Duodenal mucosa (tissue), 2 donors: Measurements from ENCODE around the gene SUCLG2.

Experiments
- H3K27ac ChIP-seq: one replicate; pipeline ENCODE4 v1.7.0; 2013; ENCODE audit warnings: low read depth, low read length
- H3K27me3 ChIP-seq, 2 donors: one replicate each; pipeline ENCODE4 v1.7.0; 2013; ENCODE audit warnings: low read length in 2 of 2, control low read depth in 1 of 2; ENCODE audit not compliant: insufficient read depth in 2 of 2, control insufficient read depth in 1 of 2
- H3K36me3 ChIP-seq, 2 donors: one replicate each; pipeline ENCODE4 v1.7.0; 2013; ENCODE audit warnings: low read length in 2 of 2, control low read depth in 1 of 2; ENCODE audit not compliant: insufficient read depth in 2 of 2, control insufficient read depth in 1 of 2
- H3K4me1 ChIP-seq, 2 donors: one replicate each; pipeline ENCODE4 v1.7.0; 2013; ENCODE audit warnings: low read length in 2 of 2, control low read depth in 1 of 2; ENCODE audit not compliant: insufficient read depth in 2 of 2, control insufficient read depth in 1 of 2
- H3K4me3 ChIP-seq, 2 donors: one replicate each; pipeline ENCODE4 v1.7.0; 2013; ENCODE audit warnings: low read length in 2 of 2, low read depth in 1 of 2
- H3K9ac ChIP-seq, 2 donors: one replicate each; pipeline ENCODE4 v1.7.0; 2013; ENCODE audit warnings: low read length in 2 of 2, low read depth in 1 of 2
- H3K9me3 ChIP-seq, 2 donors: one replicate each; pipeline ENCODE4 v1.7.0; 2013; ENCODE audit warnings: low read length in 2 of 2, control low read depth in 1 of 2; ENCODE audit not compliant: control insufficient read depth in 1 of 2

SUCLG2 gene

DNA sequence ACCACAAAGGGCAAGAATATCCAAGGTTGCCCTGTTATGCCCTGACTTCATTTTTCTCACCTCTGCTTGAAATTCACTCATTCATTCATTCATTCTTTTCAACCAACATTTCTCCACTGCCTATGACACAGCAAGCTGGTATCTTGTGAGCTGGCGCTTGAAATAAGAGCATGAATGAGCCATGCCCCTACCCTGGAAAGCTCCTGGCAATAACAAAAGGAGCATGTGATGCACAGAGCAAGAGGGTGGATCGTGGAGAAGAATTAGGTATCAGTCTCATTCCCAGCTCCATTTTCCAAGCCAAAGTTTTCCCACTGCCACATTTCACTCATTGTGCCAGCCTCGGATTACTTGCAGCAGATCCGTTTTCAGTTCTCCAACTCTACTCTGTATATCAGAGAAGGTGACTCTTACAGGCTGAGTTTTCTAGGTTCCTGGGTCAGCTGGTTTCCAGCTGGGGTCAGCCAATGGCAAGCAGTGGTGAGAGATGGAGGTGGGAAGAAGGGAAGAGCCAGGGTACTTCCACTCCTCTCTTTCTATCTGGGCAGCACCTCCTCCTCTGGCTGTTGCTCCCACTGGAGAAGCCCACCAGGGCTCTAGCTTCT lies 144.8 kb downstream of the SUCLG2 start:
- H3K9ac ChIP-seq, result no peak overlapping the region
- H3K27me3 ChIP-seq, result no peaks in the 10 kb centered on the region
- peaks cover 0 to 33% of the 10 kb centered on the region in 2 donors for H3K36me3 ChIP-seq
- no peak overlapping the region for H3K27ac ChIP-seq
- no peaks in the 10 kb centered on the region for H3K4me1 ChIP-seq
- no peaks in the 10 kb centered on the region for H3K9me3 ChIP-seq
- no peak overlapping the region for H3K4me3 ChIP-seq

DNA sequence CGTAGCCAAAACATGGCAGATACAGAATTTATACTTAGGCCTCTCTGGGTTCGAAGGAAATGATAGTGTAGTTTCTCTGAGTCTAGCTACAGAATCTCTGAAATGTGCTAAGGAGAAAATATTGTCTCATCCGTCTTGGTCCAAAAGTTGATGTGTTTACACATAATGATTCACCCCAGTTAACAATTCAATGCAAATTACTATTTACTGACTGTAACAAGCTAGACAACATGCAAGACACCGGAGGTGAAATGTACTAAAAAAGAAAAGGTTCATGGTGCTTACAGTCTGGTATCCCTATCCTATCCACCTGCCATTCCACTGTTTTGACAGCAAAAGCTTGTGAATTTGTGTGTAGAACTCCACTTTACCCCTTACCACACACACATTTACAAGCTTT lies 146.8 kb downstream of the SUCLG2 start:
- Histone ChIP-seq H3K4me1 (no peaks in the 10 kb centered on the region), H3K9me3 (no peaks in the 10 kb centered on the region), H3K36me3 (peaks cover 0 to 26% of the 10 kb centered on the region in 2 donors), H3K27ac (no peak overlapping the region), H3K27me3 (no peaks in the 10 kb centered on the region), H3K4me3 (no peak overlapping the region), H3K9ac (no peak overlapping the region)

DNA sequence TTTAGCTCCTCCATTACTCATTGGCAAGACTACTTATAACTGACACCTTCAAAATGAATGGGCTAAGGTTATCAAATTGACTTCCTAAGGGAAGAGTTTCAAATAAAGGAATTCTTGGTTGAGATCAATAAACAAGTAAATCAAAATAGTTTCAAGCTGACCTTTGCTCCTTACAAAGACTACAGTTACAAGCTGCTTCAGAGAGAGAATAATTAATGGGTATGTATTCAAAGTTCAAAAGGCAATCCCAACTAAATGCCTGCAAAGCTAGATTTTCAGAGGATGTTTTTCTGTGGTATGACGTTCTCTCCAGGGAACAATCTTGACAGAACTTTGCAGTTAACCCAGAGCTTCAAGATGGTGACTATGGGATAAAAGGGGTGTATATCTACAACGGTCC lies 153.7 kb downstream of the SUCLG2 start:
- peaks cover 0 to 8% of the 10 kb centered on the region in 2 donors for H3K36me3 ChIP-seq
- no peaks in the 10 kb centered on the region for H3K9me3 ChIP-seq
- no peak overlapping the region for H3K9ac ChIP-seq
- no peak overlapping the region for H3K27ac ChIP-seq
- no peak overlapping the region for H3K4me3 ChIP-seq
- peaks cover 0 to 10% of the 10 kb centered on the region in 2 donors for H3K4me1 ChIP-seq
- no peaks in the 10 kb centered on the region for H3K27me3 ChIP-seq

DNA sequence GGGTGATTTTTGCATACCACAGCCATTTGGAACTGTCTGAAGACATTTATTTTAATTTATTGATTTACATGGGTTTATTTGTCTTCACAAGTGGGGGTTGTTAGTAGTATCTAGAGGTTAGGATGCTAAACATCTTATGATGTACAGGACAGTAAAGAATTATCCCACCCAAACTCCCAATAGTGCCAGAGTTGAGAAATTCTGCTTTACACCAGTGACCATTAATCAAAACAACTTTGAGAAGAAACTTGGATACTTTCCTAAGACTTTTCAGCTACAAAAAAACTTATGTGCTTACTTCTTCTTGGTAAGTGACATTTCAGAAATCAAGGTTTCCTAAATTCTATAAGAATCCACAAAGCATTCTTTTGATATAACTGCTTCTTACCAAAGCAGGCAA lies 156.7 kb downstream of the SUCLG2 start:
- Histone ChIP-seq H3K9ac (no peak overlapping the region), H3K9me3 (no peaks in the 10 kb centered on the region), H3K36me3 (peaks cover 5 to 11% of the 10 kb centered on the region in 2 donors), H3K27ac (no peak overlapping the region), H3K27me3 (no peaks in the 10 kb centered on the region), H3K4me1 (peaks cover 0 to 10% of the 10 kb centered on the region in 2 donors), H3K4me3 (no peak overlapping the region)

DNA sequence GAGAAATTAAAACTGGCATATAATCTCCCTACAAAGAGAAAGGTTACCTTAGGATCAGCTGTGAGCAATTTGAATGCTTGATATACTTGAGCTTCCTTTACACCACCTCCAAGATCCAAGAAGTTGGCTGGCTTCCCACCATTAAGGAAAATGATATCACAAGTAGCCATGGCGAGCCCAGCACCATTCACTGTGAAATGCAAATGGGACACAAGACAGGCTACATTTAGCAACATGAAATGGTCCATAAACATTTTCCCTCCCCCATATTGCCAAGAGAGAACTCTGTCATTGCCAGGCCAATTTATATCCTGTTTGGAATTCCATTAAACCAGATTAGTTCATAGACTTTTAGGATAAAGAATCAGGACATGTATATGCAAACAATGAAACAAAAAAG lies 158.7 kb downstream of the SUCLG2 start:
- H3K9me3 ChIP-seq, result no peaks in the 10 kb centered on the region
- H3K4me1 ChIP-seq, result peaks cover 0 to 1% of the 10 kb centered on the region in 2 donors
- no peak overlapping the region for H3K4me3 ChIP-seq
- H3K9ac ChIP-seq, result no peak overlapping the region
- no peaks in the 10 kb centered on the region for H3K27me3 ChIP-seq
- peaks cover 5 to 17% of the 10 kb centered on the region in 2 donors for H3K36me3 ChIP-seq
- H3K27ac ChIP-seq, result no peak overlapping the region

DNA sequence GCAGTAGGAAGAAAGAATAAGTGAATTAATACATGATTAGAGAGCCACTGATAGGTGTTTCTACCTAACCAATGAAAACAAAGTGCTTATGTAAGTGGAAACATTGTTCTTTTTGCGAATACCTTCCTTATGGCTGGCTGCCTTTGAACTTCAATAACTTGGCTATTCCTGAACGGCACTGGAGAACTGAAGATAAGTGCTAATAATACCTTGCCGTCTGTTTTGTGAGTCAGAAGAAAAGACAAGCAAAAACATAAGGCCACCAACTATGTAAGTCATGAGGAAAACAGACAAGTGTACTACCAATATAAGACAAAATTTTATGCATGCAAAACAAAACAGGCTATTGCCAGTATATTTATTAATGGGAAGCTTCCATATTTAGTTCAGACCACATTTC lies 160.6 kb downstream of the SUCLG2 start:
- Histone ChIP-seq H3K4me3 (no peak overlapping the region), H3K27me3 (no peaks in the 10 kb centered on the region), H3K36me3 (peaks cover 5 to 17% of the 10 kb centered on the region in 2 donors), H3K27ac (no peak overlapping the region), H3K4me1 (no peaks in the 10 kb centered on the region), H3K9ac (no peak overlapping the region), H3K9me3 (no peaks in the 10 kb centered on the region)

DNA sequence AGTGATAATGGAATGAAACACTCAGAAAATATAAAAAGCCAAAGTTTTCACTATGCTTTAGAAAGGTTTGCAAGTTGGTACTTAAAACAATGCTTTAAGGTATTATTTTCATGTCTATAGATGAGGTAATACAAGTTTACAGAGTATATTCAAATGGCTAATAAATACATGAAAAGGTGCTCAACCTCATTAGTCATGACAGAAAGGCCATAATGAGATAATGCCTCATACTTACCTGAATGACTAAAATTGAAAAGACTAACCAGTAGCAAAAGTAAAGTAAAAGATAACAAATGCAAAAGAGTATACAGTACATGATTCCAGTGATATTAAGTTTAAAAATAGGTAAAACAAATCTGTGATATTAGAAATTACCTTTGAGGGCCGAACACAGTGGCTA lies 163.8 kb downstream of the SUCLG2 start:
- no peaks in the 10 kb centered on the region for H3K4me1 ChIP-seq
- no peak overlapping the region for H3K4me3 ChIP-seq

DNA sequence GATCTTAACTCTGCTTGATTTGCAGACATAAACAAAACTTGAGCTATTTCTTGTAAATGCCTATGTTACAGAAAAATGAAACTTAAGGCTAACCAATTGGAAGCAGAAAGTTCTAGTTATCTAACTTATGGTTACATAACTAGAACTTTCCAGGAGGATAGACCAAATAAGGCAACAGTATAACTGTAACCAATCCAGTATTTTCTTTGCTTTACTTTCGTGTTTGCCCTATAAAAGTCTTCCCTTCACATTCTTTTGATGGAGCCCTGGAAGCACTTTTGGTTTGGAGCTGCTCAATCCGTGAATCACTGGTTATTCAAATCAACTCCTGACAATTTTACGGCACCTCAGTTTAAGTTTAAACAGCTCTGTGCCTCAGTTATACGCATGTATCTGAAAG lies 164.6 kb downstream of the SUCLG2 start:
- no peak overlapping the region for H3K4me3 ChIP-seq
- no peaks in the 10 kb centered on the region for H3K9me3 ChIP-seq
- H3K27me3 ChIP-seq, result no peaks in the 10 kb centered on the region
- peaks cover 5 to 13% of the 10 kb centered on the region in 2 donors for H3K36me3 ChIP-seq
- no peak overlapping the region for H3K27ac ChIP-seq
- H3K9ac ChIP-seq, result no peak overlapping the region
- no peaks in the 10 kb centered on the region for H3K4me1 ChIP-seq

More for the DNA sequence above, 163.8 kb downstream of the SUCLG2 start:
- Histone ChIP-seq H3K9me3 (no peaks in the 10 kb centered on the region), H3K36me3 (peaks cover 5 to 17% of the 10 kb centered on the region in 2 donors), H3K27ac (no peak overlapping the region), H3K27me3 (no peaks in the 10 kb centered on the region), H3K9ac (no peak overlapping the region)

DNA sequence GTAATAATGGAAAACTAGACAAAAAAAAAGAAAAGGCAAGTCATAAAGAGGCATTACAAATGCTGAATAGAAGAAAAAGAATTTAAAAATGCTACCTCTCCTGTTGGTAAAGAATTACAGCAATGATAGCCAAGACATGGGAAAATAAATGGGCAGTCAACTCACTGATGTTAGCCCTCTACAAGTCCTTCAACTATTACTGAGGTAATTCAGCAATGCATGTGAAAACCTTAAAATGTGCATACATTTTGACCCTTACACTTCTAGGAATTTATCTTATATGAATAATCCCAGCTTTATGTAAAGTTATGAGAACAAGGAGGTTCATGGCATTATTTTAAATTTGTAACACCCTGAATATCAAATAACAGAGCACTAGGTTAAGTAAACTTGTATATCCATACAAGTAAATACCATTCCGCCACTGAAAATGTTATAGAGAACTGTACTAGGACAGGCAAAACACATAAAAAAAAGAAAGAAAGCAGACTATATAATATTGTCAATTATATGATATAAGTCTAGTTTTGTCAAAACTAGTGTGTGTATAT lies 166.8 kb downstream of the SUCLG2 start:
- H3K4me3 ChIP-seq, result no peak overlapping the region
- H3K27ac ChIP-seq, result no peak overlapping the region
- H3K27me3 ChIP-seq, result no peaks in the 10 kb centered on the region
- H3K36me3 ChIP-seq, result peaks cover 0 to 11% of the 10 kb centered on the region in 2 donors
- H3K9me3 ChIP-seq, result no peaks in the 10 kb centered on the region
- no peaks in the 10 kb centered on the region for H3K4me1 ChIP-seq
- no peak overlapping the region for H3K9ac ChIP-seq

DNA sequence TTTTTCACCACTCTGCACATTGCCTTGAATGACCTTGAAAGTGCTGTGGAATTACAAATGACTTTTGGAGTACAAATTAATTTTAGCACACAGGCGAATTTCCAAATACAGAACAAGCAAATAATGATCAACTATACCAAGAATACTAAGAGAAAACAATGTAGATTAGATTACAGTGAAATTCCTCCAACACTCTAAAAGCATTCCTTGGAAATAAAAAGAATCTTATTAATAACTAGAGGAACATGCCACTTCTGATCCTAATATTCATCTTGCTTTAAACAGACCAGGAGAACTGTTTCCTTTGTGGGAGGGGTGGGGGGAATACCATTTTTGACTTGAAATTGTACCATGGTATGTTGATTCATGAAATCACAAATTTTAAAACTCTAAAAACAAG lies 167.5 kb downstream of the SUCLG2 start:
- Histone ChIP-seq H3K27ac (no peak overlapping the region), H3K27me3 (no peaks in the 10 kb centered on the region), H3K4me1 (no peaks in the 10 kb centered on the region), H3K4me3 (no peak overlapping the region), H3K36me3 (peaks cover 0 to 7% of the 10 kb centered on the region in 2 donors), H3K9me3 (no peaks in the 10 kb centered on the region), H3K9ac (no peak overlapping the region)
